ENCODE data around the gene FNDC7. TPM values are rescaled to one million over a fixed set of nuclear protein-coding genes. Genes with fewer than 3 reads are reported as not detected.
A peak's percentile ranks its signal among the peaks of the same experiment; 100 is the strongest.

FNDC7 gene
- total RNA-seq, 1 donor from 2014 or later, result not detected

- peak within 1 kb of the TSS; percentile 97 for H3K27ac ChIP-seq
- TF ChIP-seq CTCF (IDR thresholded peaks at IDR 0.05), result no peak
- intact Hi-C loops (cut with DNase I), result no loop called here
- no peaks in the 10 kb centered on the region for H3K27me3 ChIP-seq (ENCODE audit: low read depth)
- ATAC-seq, result peak; percentile 99
- peaks cover 19% of the 10 kb centered on the region for H3K36me3 ChIP-seq
- peaks cover 32% of the 10 kb centered on the region for H3K4me1 ChIP-seq
- H3K4me3 ChIP-seq, result peak within 1 kb of the TSS; percentile 75
- peak; percentile 97 for DNase-seq
- no peaks in the 10 kb centered on the region for H3K9me3 ChIP-seq
Observed at GRCh38 chr1:108691942-108692723, 20.6 kb upstream of the FNDC7 start, which contains the start of gene PRPF38B. PRPF38B (plus strand) TSS chr1:108692310; CDS start chr1:108692592, 282 bp downstream.

- peaks cover 32% of the 10 kb centered on the region for H3K4me1 ChIP-seq
- peak overlapping the region; percentile 97 for H3K27ac ChIP-seq
- no peaks in the 10 kb centered on the region for H3K9me3 ChIP-seq
- H3K4me3 ChIP-seq, result peak overlapping the region; percentile 75
- H3K27me3 ChIP-seq (ENCODE audit: low read depth), result no peaks in the 10 kb centered on the region
- intact Hi-C loops (cut with DNase I), result no loop called here
- TF ChIP-seq CTCF (IDR thresholded peaks at IDR 0.05), result no peak
- H3K36me3 ChIP-seq, result peaks cover 28% of the 10 kb centered on the region
- DNase-seq, result peak; percentile 52
- peak; percentile 75 to 83 for ATAC-seq
Observed at GRCh38 chr1:108692724-108693655, 19.7 kb upstream of the FNDC7 start.

- H3K36me3 ChIP-seq, result peaks cover 53% of the 10 kb centered on the region
- TF ChIP-seq CTCF (IDR thresholded peaks at IDR 0.05), result no peak
- intact Hi-C loops (cut with DNase I), result no loop called here
- no peak for ATAC-seq
- no peak for DNase-seq
- peaks cover 32% of the 10 kb centered on the region for H3K4me1 ChIP-seq
- no peaks in the 10 kb centered on the region for H3K27me3 ChIP-seq (ENCODE audit: low read depth)
- no peak overlapping the region for H3K27ac ChIP-seq
- H3K4me3 ChIP-seq, result peak overlapping the region; percentile 75
- no peaks in the 10 kb centered on the region for H3K9me3 ChIP-seq
Observed at GRCh38 chr1:108695535-108695934, 17.2 kb upstream of the FNDC7 start.

GRCh38 chr1:108699375-108700332 is 13.1 kb upstream of the FNDC7 start:
- Histone ChIP-seq H3K4me3 (no peak overlapping the region), H3K27ac (peak overlapping the region; percentile 26), H3K4me1 (peaks cover 21% of the 10 kb centered on the region), H3K9me3 (no peaks in the 10 kb centered on the region), H3K27me3 (ENCODE audit: low read depth) (no peaks in the 10 kb centered on the region), H3K36me3 (peaks cover 69% of the 10 kb centered on the region)
- intact Hi-C loops (cut with DNase I), result no loop called here
- no peak for TF ChIP-seq CTCF (IDR thresholded peaks at IDR 0.05)
- ATAC-seq, result peak; percentile 63 to 66
- no peak for DNase-seq

Measured in lower lobe of right lung (tissue), 2 donors.